HG03139 (cell line): ENCODE measurements around the gene ZFTA.
"Not testable (repeated sequence)": the region's sequence is repeated elsewhere in the genome, so short reads cannot be mapped to it uniquely, and the experiment has no call there.

Source experiments
- ATAC-seq: cut with Tn5 transposase; IDR thresholded peaks from one replicate; pipeline ENCODE4 v1.9.1; 2021; ENCODE audit not compliant: unreplicated experiment

Gene ZFTA

GRCh38 chr11:63779039-63779438, 10.5 kb upstream of the ZFTA start:
- ATAC-seq, result no peak

- ATAC-seq, result no peak
These were observed 6.6 kb upstream of the ZFTA start for GRCh38 chr11:63775191-63775590.

GRCh38 chr11:63771741-63772318, 3.3 kb upstream of the ZFTA start:
- ATAC-seq, result not testable (repeated sequence)

- no peak for ATAC-seq
These were observed 2.2 kb upstream of the ZFTA start for GRCh38 chr11:63770763-63771162.

- ATAC-seq, result no peak
These were observed 1.3 kb upstream of the ZFTA start for GRCh38 chr11:63769714-63770455.

- no peak for ATAC-seq
These were observed 603 bp upstream of the ZFTA start for GRCh38 chr11:63769042-63769713.

- no peak for ATAC-seq
These were observed 874 bp downstream of the ZFTA start for GRCh38 chr11:63767565-63768236.

- no peak for ATAC-seq
These were observed 1.4 kb downstream of the ZFTA start for GRCh38 chr11:63767267-63767564.

GRCh38 chr11:63766531-63767235, 1.9 kb downstream of the ZFTA start:
- no peak for ATAC-seq

GRCh38 chr11:63765688-63766241, 2.8 kb downstream of the ZFTA start:
- ATAC-seq, result no peak

GRCh38 chr11:63764679-63765647, 3.6 kb downstream of the ZFTA start:
- ATAC-seq, result no peak

- ATAC-seq, result no peak
These were observed 4.3 kb downstream of the ZFTA start for GRCh38 chr11:63764340-63764678.

GRCh38 chr11:63763496-63764339, 4.9 kb downstream of the ZFTA start:
- ATAC-seq, result no peak

GRCh38 chr11:63762654-63763495, 5.7 kb downstream of the ZFTA start:
- no peak for ATAC-seq

- no peak for ATAC-seq
These were observed 6.5 kb downstream of the ZFTA start for GRCh38 chr11:63761931-63762653.

GRCh38 chr11:63761188-63761587, 7.4 kb downstream of the ZFTA start:
- no peak for ATAC-seq

- no peak for ATAC-seq
These were observed 8.0 kb downstream of the ZFTA start for GRCh38 chr11:63760487-63761079.
